ENCODE measurements around the gene CDYL2.

Gene CDYL2

DNA sequence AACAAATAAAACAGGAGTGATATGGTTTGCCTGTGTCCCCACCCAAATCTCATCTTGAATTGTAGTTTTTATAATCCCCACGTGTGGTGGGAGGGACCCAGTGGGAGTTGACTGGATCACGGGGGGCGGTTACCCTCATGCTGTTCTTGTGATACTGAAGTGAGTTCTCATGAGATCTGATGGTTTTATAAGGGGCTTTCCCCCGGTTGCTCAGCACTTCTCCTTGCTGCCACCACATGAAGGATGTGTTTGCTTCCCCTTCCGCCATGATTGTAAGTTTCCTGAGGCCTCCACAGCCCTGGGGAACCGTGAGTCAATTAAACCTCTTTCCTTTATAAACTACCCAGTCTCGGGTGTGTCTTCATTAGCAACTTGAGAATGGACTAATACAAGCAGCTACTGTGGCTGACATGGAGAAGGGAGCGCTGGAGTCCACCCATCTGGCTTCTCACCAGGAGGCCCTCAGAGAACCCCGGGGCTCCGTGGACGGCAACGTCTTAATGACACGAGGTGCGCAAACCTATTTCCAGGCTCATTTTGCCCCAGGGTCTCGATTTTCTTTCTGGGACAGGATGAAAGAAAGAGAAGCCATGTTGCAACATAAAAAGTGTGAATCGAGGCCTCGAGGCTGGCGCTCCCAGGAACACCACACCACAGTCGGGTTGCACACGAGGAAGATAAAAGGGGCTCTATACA is 134.1 kb downstream of the CDYL2 start:
- H3K27ac ChIP-seq = no peak overlapping the region
- H4K20me1 ChIP-seq = no peaks in the 10 kb centered on the region
- H3K9me3 ChIP-seq = peaks cover 22% of the 10 kb centered on the region
- no peak overlapping the region for H3K4me3 ChIP-seq
- H3K9ac ChIP-seq = no peak overlapping the region
- no peaks in the 10 kb centered on the region for H3K27me3 ChIP-seq
- H3K4me2 ChIP-seq = peak overlapping the region; percentile 44
- H3K36me3 ChIP-seq = peaks cover 22% of the 10 kb centered on the region; the same call in 1 of the 2 replicates
- peaks cover 26% of the 10 kb centered on the region for H3K4me1 ChIP-seq
- TF ChIP-seq Cebpa-rat (IDR thresholded peaks at IDR 0.05) = no peak

DNA sequence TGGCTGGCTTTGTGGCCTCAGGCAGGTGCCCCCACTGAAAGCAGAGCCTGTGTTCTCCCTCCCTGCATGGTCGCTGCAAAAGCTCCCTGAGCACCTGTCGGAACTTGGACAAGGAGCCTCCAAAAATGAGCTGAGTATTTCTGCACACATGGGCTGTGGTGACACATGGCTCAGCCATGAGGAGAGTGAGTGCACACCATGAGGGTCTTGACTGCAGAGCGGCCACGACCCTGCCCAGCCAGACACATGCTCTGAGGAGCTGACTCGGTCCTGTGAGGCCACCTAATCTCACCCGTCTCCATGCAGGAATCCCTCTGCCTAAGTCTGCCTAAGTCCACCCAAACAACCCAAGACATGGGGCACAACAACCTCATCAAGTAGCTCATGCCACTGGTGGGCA is 134.7 kb downstream of the CDYL2 start:
- no peaks in the 10 kb centered on the region for H4K20me1 ChIP-seq
- peaks cover 26% of the 10 kb centered on the region for H3K4me1 ChIP-seq
- peaks cover 22% of the 10 kb centered on the region for H3K9me3 ChIP-seq
- peaks cover 22% of the 10 kb centered on the region; the same call in 1 of the 2 replicates for H3K36me3 ChIP-seq
- H3K4me2 ChIP-seq = peak overlapping the region; percentile 44; the same call in 1 of the 2 replicates
- no peak overlapping the region for H3K27ac ChIP-seq
- H3K4me3 ChIP-seq = no peak overlapping the region
- no peak overlapping the region for H3K9ac ChIP-seq
- TF ChIP-seq Cebpa-rat (IDR thresholded peaks at IDR 0.05) = no peak
- no peaks in the 10 kb centered on the region for H3K27me3 ChIP-seq

- H3K27ac ChIP-seq = no peak overlapping the region
- peaks cover 22% of the 10 kb centered on the region for H3K9me3 ChIP-seq
- no peak overlapping the region for H3K9ac ChIP-seq
- H4K20me1 ChIP-seq = no peaks in the 10 kb centered on the region
- TF ChIP-seq Cebpa-rat (IDR thresholded peaks at IDR 0.05) = no peak
- no peaks in the 10 kb centered on the region for H3K27me3 ChIP-seq
- no peak overlapping the region for H3K4me2 ChIP-seq
- H3K4me3 ChIP-seq = no peak overlapping the region
- peaks cover 26% of the 10 kb centered on the region for H3K4me1 ChIP-seq
- H3K36me3 ChIP-seq = peaks cover 15% of the 10 kb centered on the region; the same call in 1 of the 2 replicates
These were observed 136.5 kb downstream of the CDYL2 start for GRCh38 chr16:80667925-80668324.

DNA sequence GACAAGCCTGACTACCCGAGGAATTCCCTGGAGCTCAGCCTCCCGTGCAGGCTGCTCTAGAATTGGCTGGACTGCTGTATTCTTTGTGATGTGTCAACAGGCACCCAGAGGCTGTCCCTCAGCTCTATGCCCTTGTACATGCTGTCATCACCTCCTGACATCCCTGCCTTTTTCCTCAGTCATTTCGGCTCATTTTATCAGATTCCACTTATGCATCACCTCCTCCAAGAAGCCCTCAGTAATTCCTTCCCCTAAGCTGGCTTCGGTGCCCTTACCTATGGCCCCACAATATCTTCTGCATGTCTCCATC is 137.2 kb downstream of the CDYL2 start:
- Histone ChIP-seq H3K27me3 (no peaks in the 10 kb centered on the region), H3K9ac (no peak overlapping the region), H3K4me2 (no peak overlapping the region), H3K4me3 (no peak overlapping the region), H3K4me1 (peaks cover 26% of the 10 kb centered on the region), H4K20me1 (no peaks in the 10 kb centered on the region), H3K36me3 (peaks cover 15% of the 10 kb centered on the region; the same call in 1 of the 2 replicates), H3K9me3 (peaks cover 24% of the 10 kb centered on the region), H3K27ac (no peak overlapping the region)
- no peak for TF ChIP-seq Cebpa-rat (IDR thresholded peaks at IDR 0.05)

- H3K4me3 ChIP-seq = no peak overlapping the region
- H3K27ac ChIP-seq = no peak overlapping the region
- peaks cover 21% of the 10 kb centered on the region for H3K4me1 ChIP-seq
- H3K9me3 ChIP-seq = peaks cover 28% of the 10 kb centered on the region
- H3K36me3 ChIP-seq = peaks cover 15% of the 10 kb centered on the region
- no peaks in the 10 kb centered on the region for H4K20me1 ChIP-seq
- no peak for TF ChIP-seq Cebpa-rat (IDR thresholded peaks at IDR 0.05)
- H3K27me3 ChIP-seq = no peaks in the 10 kb centered on the region
- H3K9ac ChIP-seq = no peak overlapping the region
- H3K4me2 ChIP-seq = no peak overlapping the region
These were observed 137.8 kb downstream of the CDYL2 start for GRCh38 chr16:80666378-80667250.

DNA sequence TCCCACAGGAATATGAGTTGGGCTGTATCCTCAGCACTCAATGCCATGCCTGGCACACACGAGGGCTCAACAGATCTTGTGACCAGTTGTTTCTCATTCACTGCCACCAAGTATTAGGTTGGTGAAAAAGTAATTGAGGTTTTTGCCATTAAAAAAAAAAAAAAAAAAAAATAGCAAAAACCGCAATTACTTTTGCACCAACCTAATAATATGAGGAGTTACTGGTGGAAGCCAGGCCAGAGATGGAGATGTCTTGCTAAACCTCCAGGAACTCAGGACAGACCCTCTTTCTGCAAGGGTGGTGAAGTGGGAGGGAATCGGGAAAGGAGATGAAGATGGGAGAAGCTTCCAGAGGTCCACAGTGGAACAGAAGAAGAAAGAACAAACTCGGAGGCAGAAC is 139.0 kb downstream of the CDYL2 start:
- Histone ChIP-seq H3K27me3 (no peaks in the 10 kb centered on the region), H3K9ac (no peak overlapping the region), H3K9me3 (peaks cover 31% of the 10 kb centered on the region), H4K20me1 (no peaks in the 10 kb centered on the region), H3K4me2 (no peak overlapping the region), H3K4me1 (peaks cover 8% of the 10 kb centered on the region), H3K27ac (no peak overlapping the region), H3K4me3 (no peak overlapping the region), H3K36me3 (peaks cover 16% of the 10 kb centered on the region)
- TF ChIP-seq Cebpa-rat (IDR thresholded peaks at IDR 0.05) = no peak

DNA sequence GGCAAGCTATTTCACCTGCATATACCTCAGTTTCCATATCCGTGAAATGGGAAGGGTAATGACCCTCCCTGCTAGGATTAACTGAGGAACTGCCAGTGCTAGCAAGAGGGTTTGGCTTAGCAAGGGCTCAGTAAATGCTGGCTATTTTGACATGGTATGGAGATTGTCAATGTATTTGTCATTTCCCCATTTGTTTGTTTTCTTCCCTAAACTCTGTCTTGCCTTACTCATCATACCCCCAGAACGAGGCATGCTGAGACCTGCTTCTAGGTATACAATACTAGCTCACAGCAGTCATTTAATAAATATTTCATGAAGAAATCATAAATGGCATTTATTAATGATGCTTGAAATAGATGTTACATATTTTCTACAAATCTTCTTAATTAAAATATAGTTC is 139.6 kb downstream of the CDYL2 start:
- H3K9me3 ChIP-seq = peaks cover 31% of the 10 kb centered on the region
- H3K27ac ChIP-seq = no peak overlapping the region
- H3K4me1 ChIP-seq = peaks cover 3% of the 10 kb centered on the region; the same call in 1 of the 2 replicates
- TF ChIP-seq Cebpa-rat (IDR thresholded peaks at IDR 0.05) = no peak
- no peaks in the 10 kb centered on the region for H3K27me3 ChIP-seq
- H3K4me3 ChIP-seq = no peak overlapping the region
- H4K20me1 ChIP-seq = no peaks in the 10 kb centered on the region
- H3K36me3 ChIP-seq = peaks cover 11% of the 10 kb centered on the region
- H3K4me2 ChIP-seq = no peak overlapping the region
- no peak overlapping the region for H3K9ac ChIP-seq

DNA sequence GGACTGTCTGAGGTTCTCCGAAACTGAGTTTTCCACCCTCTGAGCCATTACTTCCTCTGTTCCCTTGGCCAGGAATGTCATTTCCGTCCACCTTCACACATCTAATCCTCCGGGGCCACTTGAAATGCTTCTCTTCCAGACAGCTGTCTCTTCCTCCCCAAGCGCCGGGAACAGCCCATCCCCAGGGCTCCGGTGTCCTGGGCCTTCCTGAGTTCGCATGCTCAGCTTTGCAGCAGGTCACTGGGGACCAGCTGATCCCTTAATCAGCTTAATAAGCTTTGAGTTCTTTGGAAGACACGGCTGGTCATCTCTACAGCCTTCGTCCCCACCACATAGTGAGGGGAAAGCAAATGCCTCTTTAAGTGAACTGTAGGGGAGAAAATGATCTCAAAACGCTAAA is 140.2 kb downstream of the CDYL2 start:
- Histone ChIP-seq H3K27ac (no peak overlapping the region), H3K4me2 (no peak overlapping the region), H3K36me3 (peaks cover 7% of the 10 kb centered on the region; the same call in 1 of the 2 replicates), H3K27me3 (no peaks in the 10 kb centered on the region), H3K4me3 (no peak overlapping the region), H4K20me1 (no peaks in the 10 kb centered on the region), H3K9ac (no peak overlapping the region), H3K4me1 (no peaks in the 10 kb centered on the region), H3K9me3 (peaks cover 27% of the 10 kb centered on the region)
- TF ChIP-seq Cebpa-rat (IDR thresholded peaks at IDR 0.05) = no peak

DNA sequence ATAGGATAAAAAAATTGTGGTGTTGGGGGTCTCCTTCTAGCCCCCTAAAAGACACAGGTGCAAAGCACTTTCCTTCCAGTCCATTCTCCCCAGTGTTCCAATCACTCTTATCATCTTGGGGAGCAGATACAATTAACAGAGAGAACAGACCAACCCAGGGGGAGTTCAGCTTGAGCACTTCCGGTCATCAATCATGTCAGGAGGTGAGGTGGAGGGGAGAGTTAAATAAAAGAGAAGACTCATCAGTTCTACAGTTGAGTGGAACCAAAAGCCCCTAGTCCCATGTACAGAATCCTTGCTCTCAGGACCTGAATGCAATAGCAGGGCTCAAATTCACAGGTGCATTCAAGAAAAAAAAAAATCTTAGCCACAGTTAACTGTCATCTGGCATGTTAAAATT is 141.3 kb downstream of the CDYL2 start:
- peaks cover 7% of the 10 kb centered on the region; the same call in 1 of the 2 replicates for H3K36me3 ChIP-seq
- no peak overlapping the region for H3K9ac ChIP-seq
- H3K4me1 ChIP-seq = no peaks in the 10 kb centered on the region
- H3K4me3 ChIP-seq = no peak overlapping the region
- H3K27ac ChIP-seq = no peak overlapping the region
- H3K27me3 ChIP-seq = no peaks in the 10 kb centered on the region
- H4K20me1 ChIP-seq = no peaks in the 10 kb centered on the region
- TF ChIP-seq Cebpa-rat (IDR thresholded peaks at IDR 0.05) = no peak
- H3K4me2 ChIP-seq = no peak overlapping the region
- H3K9me3 ChIP-seq = peaks cover 33% of the 10 kb centered on the region

DNA sequence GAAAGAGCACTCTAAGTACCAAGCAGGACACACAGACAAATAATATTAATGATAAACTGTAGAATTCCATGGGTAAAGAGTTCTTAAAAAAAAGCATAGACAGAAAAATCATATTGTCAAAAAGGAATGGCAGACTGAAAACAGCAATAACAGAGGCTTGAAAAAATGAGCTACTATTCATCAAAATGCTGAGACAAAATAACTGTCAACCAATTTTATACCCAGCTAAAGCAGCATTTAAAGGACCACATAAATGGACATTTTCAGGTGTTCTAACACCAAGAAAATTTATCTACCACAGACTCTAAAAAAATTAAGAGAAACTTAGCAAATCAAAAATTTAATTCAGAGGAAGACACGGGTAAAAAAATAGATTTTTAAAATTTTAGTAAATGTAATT is 144.5 kb downstream of the CDYL2 start:
- Histone ChIP-seq H3K9ac (no peak overlapping the region), H3K4me1 (no peaks in the 10 kb centered on the region), H3K27me3 (no peaks in the 10 kb centered on the region), H3K9me3 (peaks cover 33% of the 10 kb centered on the region), H3K4me2 (no peak overlapping the region), H3K4me3 (no peak overlapping the region), H3K36me3 (peaks cover 11% of the 10 kb centered on the region; the same call in 1 of the 2 replicates), H4K20me1 (no peaks in the 10 kb centered on the region), H3K27ac (no peak overlapping the region)
- TF ChIP-seq Cebpa-rat (IDR thresholded peaks at IDR 0.05) = no peak
